ENCODE measurements around the gene FBXO24.

GRCh38 chr7:100567751-100568175 lies 18.4 kb upstream of the FBXO24 start:
- no peak for TF ChIP-seq CTCF (IDR thresholded peaks at IDR 0.05 in 2 of 3, conservative IDR thresholded peaks at IDR 0.05 in 1 of 3; ENCODE audit: control insufficient read depth in 2 of 3, extremely low read depth in 1 of 3, insufficient read depth in 1 of 3, low read depth in 3 of 3, low read length in 3 of 3)
- TF ChIP-seq ASH2L (IDR thresholded peaks at IDR 0.05; ENCODE audit: borderline replicate concordance, low read depth): no peak
- TF ChIP-seq RFX5 (IDR thresholded peaks at IDR 0.05; ENCODE audit: low read depth, low read length): no peak

All from GM12878 (cell line).